ENCODE results near the gene CFTR. TPM values are rescaled to one million over a fixed set of nuclear protein-coding genes. Genes with fewer than 3 reads are reported as not detected.
"Not testable (repeated sequence)": the region's sequence is repeated elsewhere in the genome, so short reads cannot be mapped to it uniquely, and the experiment has no call there.

The CFTR gene
- total RNA-seq, 1 donor = not detected

- Histone ChIP-seq H3K36me3 (ENCODE audit: insufficient read depth, low read length) (no peaks in the 10 kb centered on the region), H3K4me3 (ENCODE audit: insufficient read depth, low read length) (no peak overlapping the region), H3K4me2 (ENCODE audit: insufficient read depth, low read length) (no peak overlapping the region), H2AFZ (ENCODE audit: low read length) (no peak overlapping the region), H3K27ac (ENCODE audit: low read depth, low read length) (no peak overlapping the region), H3K27me3 (ENCODE audit: insufficient read depth, low read length) (no peaks in the 10 kb centered on the region), H4K20me1 (ENCODE audit: insufficient read depth, low read length) (no peaks in the 10 kb centered on the region), H3K4me1 (ENCODE audit: insufficient read depth, low read length) (no peaks in the 10 kb centered on the region), H3K9me3 (ENCODE audit: low read depth, low read length) (no peaks in the 10 kb centered on the region), H3K79me2 (ENCODE audit: insufficient read depth, low read length) (no peaks in the 10 kb centered on the region)
- TF ChIP-seq, protein P1, sequence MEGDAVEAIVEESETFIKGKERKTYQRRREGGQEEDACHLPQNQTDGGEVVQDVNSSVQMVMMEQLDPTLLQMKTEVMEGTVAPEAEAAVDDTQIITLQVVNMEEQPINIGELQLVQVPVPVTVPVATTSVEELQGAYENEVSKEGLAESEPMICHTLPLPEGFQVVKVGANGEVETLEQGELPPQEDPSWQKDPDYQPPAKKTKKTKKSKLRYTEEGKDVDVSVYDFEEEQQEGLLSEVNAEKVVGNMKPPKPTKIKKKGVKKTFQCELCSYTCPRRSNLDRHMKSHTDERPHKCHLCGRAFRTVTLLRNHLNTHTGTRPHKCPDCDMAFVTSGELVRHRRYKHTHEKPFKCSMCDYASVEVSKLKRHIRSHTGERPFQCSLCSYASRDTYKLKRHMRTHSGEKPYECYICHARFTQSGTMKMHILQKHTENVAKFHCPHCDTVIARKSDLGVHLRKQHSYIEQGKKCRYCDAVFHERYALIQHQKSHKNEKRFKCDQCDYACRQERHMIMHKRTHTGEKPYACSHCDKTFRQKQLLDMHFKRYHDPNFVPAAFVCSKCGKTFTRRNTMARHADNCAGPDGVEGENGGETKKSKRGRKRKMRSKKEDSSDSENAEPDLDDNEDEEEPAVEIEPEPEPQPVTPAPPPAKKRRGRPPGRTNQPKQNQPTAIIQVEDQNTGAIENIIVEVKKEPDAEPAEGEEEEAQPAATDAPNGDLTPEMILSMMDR (IDR thresholded peaks at IDR 0.05; ENCODE audit: extremely low read depth, low read depth, low read length) = no peak
- DNase-seq (ENCODE audit: insufficient read length, low spot score, missing footprints) = no peak
Measured at GRCh38 chr7:117706210-117706609, 226.4 kb downstream of the CFTR start.

DNA sequence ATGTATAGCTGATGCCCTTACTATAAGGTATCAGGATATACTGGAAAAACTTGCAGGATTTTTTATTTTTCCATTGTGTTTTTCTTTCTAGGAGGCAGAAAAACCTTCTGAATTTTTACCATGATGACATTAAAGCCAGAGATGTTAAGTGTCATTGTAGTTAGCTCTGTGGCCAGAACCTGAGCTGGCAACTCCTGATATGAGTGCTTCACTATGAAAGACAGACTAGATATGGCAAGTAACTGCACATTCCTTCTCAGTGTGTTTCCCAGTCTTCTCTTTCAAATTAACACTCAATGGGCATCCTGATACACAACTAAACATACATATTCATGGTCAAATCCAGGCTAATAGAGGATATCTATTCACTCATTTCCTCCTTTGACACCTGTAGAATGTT, 227.3 kb downstream of the CFTR start:
- Histone ChIP-seq H3K9me3 (ENCODE audit: low read depth, low read length) (no peaks in the 10 kb centered on the region), H3K27me3 (ENCODE audit: insufficient read depth, low read length) (no peaks in the 10 kb centered on the region), H3K4me3 (ENCODE audit: insufficient read depth, low read length) (no peak overlapping the region), H3K4me2 (ENCODE audit: insufficient read depth, low read length) (no peak overlapping the region), H4K20me1 (ENCODE audit: insufficient read depth, low read length) (no peaks in the 10 kb centered on the region), H3K27ac (ENCODE audit: low read depth, low read length) (no peak overlapping the region), H3K4me1 (ENCODE audit: insufficient read depth, low read length) (no peaks in the 10 kb centered on the region), H2AFZ (ENCODE audit: low read length) (no peak overlapping the region), H3K36me3 (ENCODE audit: insufficient read depth, low read length) (no peaks in the 10 kb centered on the region), H3K79me2 (ENCODE audit: insufficient read depth, low read length) (no peaks in the 10 kb centered on the region)
- no peak for DNase-seq (ENCODE audit: insufficient read length, low spot score, missing footprints)
- TF ChIP-seq, protein P1 (IDR thresholded peaks at IDR 0.05; ENCODE audit: extremely low read depth, low read depth, low read length) = no peak

- not testable (repeated sequence) for H3K4me3 ChIP-seq (ENCODE audit: insufficient read depth, low read length); H3K79me2 ChIP-seq (ENCODE audit: insufficient read depth, low read length); H2AFZ ChIP-seq (ENCODE audit: low read length); H3K4me2 ChIP-seq (ENCODE audit: insufficient read depth, low read length); H4K20me1 ChIP-seq (ENCODE audit: insufficient read depth, low read length); DNase-seq (ENCODE audit: insufficient read length, low spot score, missing footprints); H3K36me3 ChIP-seq (ENCODE audit: insufficient read depth, low read length); H3K4me1 ChIP-seq (ENCODE audit: insufficient read depth, low read length); H3K27me3 ChIP-seq (ENCODE audit: insufficient read depth, low read length); H3K27ac ChIP-seq (ENCODE audit: low read depth, low read length); H3K9me3 ChIP-seq (ENCODE audit: low read depth, low read length)
Measured at GRCh38 chr7:117708173-117708572, 228.3 kb downstream of the CFTR start.

- Histone ChIP-seq H3K4me3 (ENCODE audit: insufficient read depth, low read length) (no peak overlapping the region), H3K27ac (ENCODE audit: low read depth, low read length) (no peak overlapping the region), H3K36me3 (ENCODE audit: insufficient read depth, low read length) (no peaks in the 10 kb centered on the region), H3K4me1 (ENCODE audit: insufficient read depth, low read length) (no peaks in the 10 kb centered on the region), H3K79me2 (ENCODE audit: insufficient read depth, low read length) (no peaks in the 10 kb centered on the region), H2AFZ (ENCODE audit: low read length) (no peak overlapping the region), H3K9me3 (ENCODE audit: low read depth, low read length) (no peaks in the 10 kb centered on the region), H4K20me1 (ENCODE audit: insufficient read depth, low read length) (no peaks in the 10 kb centered on the region), H3K27me3 (ENCODE audit: insufficient read depth, low read length) (no peaks in the 10 kb centered on the region), H3K4me2 (ENCODE audit: insufficient read depth, low read length) (no peak overlapping the region)
- TF ChIP-seq, protein P1 (IDR thresholded peaks at IDR 0.05; ENCODE audit: extremely low read depth, low read depth, low read length) = no peak
- DNase-seq (ENCODE audit: insufficient read length, low spot score, missing footprints) = no peak
Measured at GRCh38 chr7:117711556-117711955, 231.7 kb downstream of the CFTR start.
